Body of pancreas (tissue), 4 donors: ENCODE measurements around the gene SELENOS. TPM values are rescaled to one million over a fixed set of nuclear protein-coding genes. Genes with fewer than 3 reads are reported as not detected.

Source experiments
- ATAC-seq: fragments of 150-250 bp; one replicate; pipeline ENCODE4 v1.9.1; 2016
- DNase-seq, 4 donors: peaks; one replicate each; pipeline ENCODE4 v3.0.0-alpha.2; 2019
- H3K27ac ChIP-seq, 4 donors: fragments of 200-600 bp; sonication (generic); 1 replicate in 3 of 4; 2 replicates in 1 of 4; pipeline versions ENCODE4 v1.5.1 to v1.6.1; 2016 to 2019; ENCODE audit warnings: mild to moderate bottlenecking in 1 of 4, mixed read lengths in 1 of 4, moderate library complexity in 1 of 4
- H3K27me3 ChIP-seq, 2 donors: fragments of 200-600 bp; sonication (generic); one replicate each; pipeline ENCODE4 v1.6.0; 2016; ENCODE audit warnings: mild to moderate bottlenecking in 1 of 2
- H3K36me3 ChIP-seq, 2 donors: fragments of 200-600 bp; sonication (generic); replicated peaks in 1 of 2; 2 replicates each; pipeline ENCODE4 v1.5.1; 2016; ENCODE audit warnings: low read depth in 2 of 2; ENCODE audit not compliant: insufficient read depth in 1 of 2
- H3K4me1 ChIP-seq: fragments of 200-600 bp; sonication (generic); one replicate; pipeline ENCODE4 v1.6.0; 2016
- H3K4me3 ChIP-seq, 2 donors: fragments of 200-600 bp; sonication (generic); 1 replicate in 1 of 2; 2 replicates in 1 of 2; pipeline ENCODE4 v1.5.1; 2016 to 2019
- H3K9me3 ChIP-seq, 3 donors: fragments of 200-600 bp; sonication (generic); 1 replicate in 2 of 3; 2 replicates in 1 of 3; pipeline ENCODE4 v1.5.1; 2016
- POLR2A ChIP-seq, 3 donors: fragments of 450-650 bp; IDR thresholded peaks; one replicate each; pipeline ENCODE4 v1.6.1; 2016; ENCODE audit warnings: antibody characterized with exemption in 3 of 3, mild to moderate bottlenecking in 2 of 3
- WGBS, 2 donors: methylation state at CpG; one replicate each; pipeline ENCODE4 v1.1.5; 2017; 5-methylcytosine and 5-hydroxymethylcytosine counted together
- intact Hi-C: fragments of 100-400 bp; cut with DNase I; formaldehyde crosslinking; loops from one replicate; pipeline ENCODE4 v1.15.1; 2023
- total RNA-seq, 2 donors: library from RNA; depleted of rRNA; stranded (reverse); fragments of >200 nt; gene quantifications; one replicate each; pipeline ENCODE4 v1.1.0, GENCODE V29; 2016
- TF ChIP-seq, protein P1 (sequence below), 7 experiments: fragments of 450-650 bp in 4 of 7; fragments of 200-600 bp in 3 of 7; sonication (generic) in 3 of 7; IDR thresholded peaks; one replicate each; pipeline ENCODE4 v1.5.1; 2016 to 2019; ENCODE audit warnings: antibody characterized with exemption in 7 of 7

Gene SELENOS
- total RNA-seq, 2 donors from 2014 or later, result 37.2 to 45.1 TPM

DNA sequence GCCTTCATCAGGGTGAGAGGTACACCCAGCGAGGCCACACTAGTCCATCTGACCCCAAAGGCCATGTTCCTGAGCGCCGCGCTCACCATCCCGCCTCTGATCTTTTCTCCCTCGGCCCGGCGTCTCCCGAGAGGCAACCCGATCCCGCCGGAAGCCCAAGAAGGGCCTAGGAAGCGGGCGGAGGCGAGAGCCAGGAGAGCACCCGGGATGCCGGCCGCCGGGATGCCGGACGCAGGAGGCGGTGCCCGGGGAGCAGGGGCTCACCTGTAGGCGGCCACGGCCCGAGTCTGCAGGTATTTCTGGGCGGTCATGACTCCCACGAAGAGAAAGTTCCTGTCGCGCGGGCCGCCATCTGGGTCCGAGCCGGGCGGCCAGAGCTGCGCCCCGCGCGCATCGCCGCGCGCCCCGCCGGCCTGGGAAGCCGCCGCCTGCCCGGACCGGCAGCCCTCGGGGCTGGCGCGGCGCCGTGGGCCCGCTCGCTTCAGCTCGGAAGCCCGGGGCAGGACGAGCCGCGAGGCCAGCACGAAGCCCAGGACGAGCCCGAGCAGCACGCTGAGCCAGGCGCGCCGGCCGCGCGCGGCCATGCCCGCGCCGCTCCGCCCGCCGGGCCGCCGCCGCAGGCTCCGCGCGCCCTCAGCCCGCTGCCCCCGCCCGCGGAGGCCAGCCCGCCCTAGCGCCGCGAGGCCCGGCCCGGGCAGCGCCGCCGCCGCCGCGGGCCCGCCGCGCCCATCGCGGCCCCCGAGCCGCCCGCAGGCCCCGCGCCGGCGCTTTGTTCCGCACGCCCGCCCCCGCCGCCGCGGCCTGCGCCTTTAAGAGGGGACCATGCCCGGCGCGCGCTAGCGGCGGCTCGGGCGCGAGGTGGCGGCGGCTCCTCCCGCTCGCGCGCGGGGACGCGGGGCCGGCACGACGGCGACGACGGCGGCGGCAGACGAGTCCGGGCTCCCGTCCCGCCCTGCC is 26.1 kb downstream of the SELENOS start:
- ATAC-seq (peak; percentile 66), DNase-seq (peak; percentile 42 to 58 (median 46))
- Histone ChIP-seq H3K36me3 (no peaks in the 10 kb centered on the region), H3K4me3 (peak overlapping the region in 1 of 2 donors; percentile 68), H3K4me1 (peaks cover 24% of the 10 kb centered on the region), H3K27me3 (no peaks in the 10 kb centered on the region), H3K27ac (peak overlapping the region; percentile 59 to 85 (median 78)), H3K9me3 (no peaks in the 10 kb centered on the region)
- intact Hi-C loops, result loop anchor here (10.0 kb wide), 1 partner anchor 626 kb away; no protein-coding TSS in a partner anchor
- TF ChIP-seq POLR2A (IDR thresholded peaks at IDR 0.05), result peak in 1 of 3 donors; percentile 22
- TF ChIP-seq, protein P1, sequence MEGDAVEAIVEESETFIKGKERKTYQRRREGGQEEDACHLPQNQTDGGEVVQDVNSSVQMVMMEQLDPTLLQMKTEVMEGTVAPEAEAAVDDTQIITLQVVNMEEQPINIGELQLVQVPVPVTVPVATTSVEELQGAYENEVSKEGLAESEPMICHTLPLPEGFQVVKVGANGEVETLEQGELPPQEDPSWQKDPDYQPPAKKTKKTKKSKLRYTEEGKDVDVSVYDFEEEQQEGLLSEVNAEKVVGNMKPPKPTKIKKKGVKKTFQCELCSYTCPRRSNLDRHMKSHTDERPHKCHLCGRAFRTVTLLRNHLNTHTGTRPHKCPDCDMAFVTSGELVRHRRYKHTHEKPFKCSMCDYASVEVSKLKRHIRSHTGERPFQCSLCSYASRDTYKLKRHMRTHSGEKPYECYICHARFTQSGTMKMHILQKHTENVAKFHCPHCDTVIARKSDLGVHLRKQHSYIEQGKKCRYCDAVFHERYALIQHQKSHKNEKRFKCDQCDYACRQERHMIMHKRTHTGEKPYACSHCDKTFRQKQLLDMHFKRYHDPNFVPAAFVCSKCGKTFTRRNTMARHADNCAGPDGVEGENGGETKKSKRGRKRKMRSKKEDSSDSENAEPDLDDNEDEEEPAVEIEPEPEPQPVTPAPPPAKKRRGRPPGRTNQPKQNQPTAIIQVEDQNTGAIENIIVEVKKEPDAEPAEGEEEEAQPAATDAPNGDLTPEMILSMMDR (IDR thresholded peaks at IDR 0.05), result peak in 2 of 7 experiments; percentile 14 to 17
- 1% methylated on average over 15 to 62 of the region's 150 CpGs for WGBS, 2 donors

- H3K4me3 ChIP-seq, result peak overlapping the region in 1 of 2 donors; percentile 68
- no peaks in the 10 kb centered on the region for H3K9me3 ChIP-seq
- peak overlapping the region; percentile 40 to 78 (median 63) for H3K27ac ChIP-seq
- WGBS, 2 donors, result 4 to 8% methylated on average over 6 of the region's 6 CpGs
- no peaks in the 10 kb centered on the region for H3K27me3 ChIP-seq
- no peaks in the 10 kb centered on the region for H3K36me3 ChIP-seq
- H3K4me1 ChIP-seq, result peaks cover 24% of the 10 kb centered on the region
- no peak for ATAC-seq
- intact Hi-C loops, result loop anchor here (10.0 kb wide), 1 partner anchor 626 kb away; no protein-coding TSS in a partner anchor
- TF ChIP-seq, protein P1 (IDR thresholded peaks at IDR 0.05), result no peak
- no peak for TF ChIP-seq POLR2A (IDR thresholded peaks at IDR 0.05)
- DNase-seq, result no peak
Observed at GRCh38 chr15:101250341-101250831, 26.9 kb downstream of the SELENOS start.

DNA sequence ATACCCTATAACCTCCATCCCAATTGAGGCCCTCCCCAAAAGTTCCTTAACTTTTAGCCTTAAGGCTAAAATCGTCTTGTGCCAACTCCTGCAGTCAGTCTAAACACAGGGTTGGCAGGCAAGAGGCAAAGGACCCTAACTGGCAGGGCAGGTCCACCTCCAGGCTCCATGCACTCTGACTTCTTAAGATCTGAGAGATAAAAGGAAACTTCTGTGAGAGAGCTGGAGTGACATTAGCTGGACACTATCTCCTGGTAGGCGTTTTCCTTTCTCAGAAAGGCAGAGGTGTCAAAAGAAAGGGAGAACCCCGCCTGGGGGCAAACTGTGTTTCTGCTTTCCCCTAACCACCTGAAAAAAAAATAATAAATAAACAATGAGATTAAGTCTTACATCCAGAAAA is 29.0 kb downstream of the SELENOS start:
- TF ChIP-seq, protein P1 (IDR thresholded peaks at IDR 0.05), result no peak
- TF ChIP-seq POLR2A (IDR thresholded peaks at IDR 0.05), result no peak
- intact Hi-C loops, result no loop called here
- no peak for ATAC-seq
- H3K27ac ChIP-seq, result no peak overlapping the region
- DNase-seq, result no peak
- no peak overlapping the region for H3K4me3 ChIP-seq
- no peaks in the 10 kb centered on the region for H3K27me3 ChIP-seq
- H3K36me3 ChIP-seq, result no peaks in the 10 kb centered on the region
- H3K4me1 ChIP-seq, result peaks cover 29% of the 10 kb centered on the region
- no peaks in the 10 kb centered on the region for H3K9me3 ChIP-seq
- 58 to 64% methylated on average over 3 of the region's 3 CpGs for WGBS, 2 donors

DNA sequence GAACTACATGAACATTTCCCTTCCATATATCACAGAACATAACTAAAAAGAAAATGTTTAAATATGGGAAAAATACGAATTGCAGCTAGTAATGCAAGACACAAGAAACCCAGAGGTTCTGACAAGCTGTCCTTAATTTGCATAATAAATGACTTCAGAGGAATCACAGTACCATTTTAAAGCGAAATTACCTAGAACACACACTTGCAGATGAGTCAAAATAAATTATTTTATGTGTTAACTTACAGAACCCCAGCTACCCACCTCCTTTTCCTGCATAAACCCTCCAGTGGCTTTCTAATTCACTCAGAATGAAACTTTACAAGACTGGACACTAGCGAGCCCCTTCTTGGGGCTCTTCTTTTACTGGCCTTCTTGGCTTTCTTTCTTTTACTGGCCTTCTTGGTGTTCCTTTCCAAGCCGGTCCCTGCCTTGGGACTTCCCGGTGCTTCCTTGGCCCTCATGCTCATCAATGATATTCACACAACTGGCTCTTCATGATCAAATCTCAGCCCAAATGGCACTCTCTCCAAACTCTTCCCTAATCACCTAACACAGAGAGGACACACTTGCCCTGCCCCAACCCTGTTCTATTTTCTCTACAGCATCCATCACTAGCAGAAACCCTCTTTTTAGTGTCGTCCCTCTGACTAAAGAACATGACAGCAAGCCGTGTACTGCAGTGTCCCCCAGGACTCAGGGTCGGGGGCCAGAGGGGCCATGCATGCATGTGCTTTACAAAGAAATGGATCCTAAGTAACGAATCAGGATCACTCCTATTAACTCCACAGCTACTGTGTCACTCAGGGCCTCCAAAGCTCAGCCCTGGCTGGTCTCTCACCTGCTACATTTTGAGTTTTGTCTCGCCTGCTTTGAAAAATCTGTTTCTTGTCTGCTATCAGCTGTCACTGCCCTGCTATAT is 30.2 kb downstream of the SELENOS start:
- Histone ChIP-seq H3K27me3 (no peaks in the 10 kb centered on the region), H3K4me1 (peaks cover 23% of the 10 kb centered on the region), H3K9me3 (no peaks in the 10 kb centered on the region), H3K36me3 (no peaks in the 10 kb centered on the region), H3K4me3 (no peak overlapping the region), H3K27ac (no peak overlapping the region)
- WGBS, 2 donors, result 79 to 85% methylated on average over 10 of the region's 10 CpGs
- ATAC-seq (no peak), DNase-seq (no peak)
- TF ChIP-seq POLR2A (IDR thresholded peaks at IDR 0.05), result no peak
- TF ChIP-seq, protein P1 (IDR thresholded peaks at IDR 0.05), result no peak
- intact Hi-C loops, result no loop called here
